ENCODE measurements around the gene DENND1A.

DENND1A gene

GRCh38 chr9:123778232-123778902, 151.6 kb downstream of the DENND1A start:
- WGBS: 86% methylated on average over 7 of the region's 8 CpGs
- H3K4me1 ChIP-seq (ENCODE audit: control insufficient read depth, insufficient read depth, low read depth, low read length): no peaks in the 10 kb centered on the region
- no peak overlapping the region for H3K18ac ChIP-seq (ENCODE audit: low read depth in 1 of 2, low read length in 2 of 2)
- H4K91ac ChIP-seq (ENCODE audit: low read length): no peak overlapping the region
- H3K27ac ChIP-seq (ENCODE audit: low read length, poor library complexity, severe bottlenecking): no peak overlapping the region
- no peak overlapping the region for H2BK12ac ChIP-seq (ENCODE audit: low read length in 2 of 2)
- H2AK5ac ChIP-seq (ENCODE audit: low read length, severe bottlenecking): no peak overlapping the region
- no peak overlapping the region for H3K4me3 ChIP-seq (ENCODE audit: insufficient read depth in 1 of 2, low read depth in 1 of 2, low read length in 2 of 2)
- no peak overlapping the region for H3K23ac ChIP-seq (ENCODE audit: low read length in 2 of 2)
- H2BK15ac ChIP-seq (ENCODE audit: low read depth, poor library complexity, severe bottlenecking): no peak overlapping the region
- H2BK120ac ChIP-seq (ENCODE audit: low read depth, low read length): no peak overlapping the region
- no peak overlapping the region for H3K14ac ChIP-seq (ENCODE audit: low read length in 2 of 2)
- no peak overlapping the region for H2BK5ac ChIP-seq (ENCODE audit: low read depth, low read length, poor library complexity, severe bottlenecking)
- no peaks in the 10 kb centered on the region for H3K27me3 ChIP-seq (ENCODE audit: control insufficient read depth in 1 of 2, insufficient read depth in 1 of 2, low read length in 2 of 2)
- H2AFZ ChIP-seq (ENCODE audit: low read depth, low read length): no peak overlapping the region
- H3K4me2 ChIP-seq (ENCODE audit: low read length, poor library complexity, severe bottlenecking): no peak overlapping the region
- H4K8ac ChIP-seq (ENCODE audit: low read length): no peak overlapping the region
- H3K9me3 ChIP-seq (ENCODE audit: control insufficient read depth, low read length): no peaks in the 10 kb centered on the region
- no peak overlapping the region for H3K9ac ChIP-seq (ENCODE audit: low read length)
- no peaks in the 10 kb centered on the region for H3K36me3 ChIP-seq (ENCODE audit: control insufficient read depth in 1 of 2, insufficient read depth in 2 of 2, low read depth in 1 of 2, low read length in 2 of 2)
- H3K4ac ChIP-seq (ENCODE audit: low read depth in 1 of 2, low read length in 2 of 2): no peak overlapping the region
- peaks cover 9% of the 10 kb centered on the region for H3K79me1 ChIP-seq (replicated peaks; ENCODE audit: low read length, poor library complexity, severe bottlenecking)
- no peak for DNase-seq

- Histone ChIP-seq H3K36me3 (ENCODE audit: control insufficient read depth in 1 of 2, insufficient read depth in 2 of 2, low read depth in 1 of 2, low read length in 2 of 2) (no peaks in the 10 kb centered on the region), H2BK15ac (ENCODE audit: low read depth, poor library complexity, severe bottlenecking) (no peak overlapping the region), H3K79me1 (replicated peaks; ENCODE audit: low read length, poor library complexity, severe bottlenecking) (peaks cover 10% of the 10 kb centered on the region), H3K23ac (ENCODE audit: low read length in 2 of 2) (peak overlapping the region in 1 of 2 experiments; percentile 34), H3K14ac (ENCODE audit: low read length in 2 of 2) (no peak overlapping the region), H3K9ac (ENCODE audit: low read length) (no peak overlapping the region), H3K9me3 (ENCODE audit: control insufficient read depth, low read length) (no peaks in the 10 kb centered on the region), H3K27me3 (ENCODE audit: control insufficient read depth in 1 of 2, insufficient read depth in 1 of 2, low read length in 2 of 2) (no peaks in the 10 kb centered on the region), H3K4me2 (ENCODE audit: low read length, poor library complexity, severe bottlenecking) (no peak overlapping the region), H4K91ac (ENCODE audit: low read length) (no peak overlapping the region), H2BK120ac (ENCODE audit: low read depth, low read length) (no peak overlapping the region), H2AK5ac (ENCODE audit: low read length, severe bottlenecking) (no peak overlapping the region), H2BK12ac (ENCODE audit: low read length in 2 of 2) (no peak overlapping the region), H4K8ac (ENCODE audit: low read length) (no peak overlapping the region), H3K18ac (ENCODE audit: low read depth in 1 of 2, low read length in 2 of 2) (no peak overlapping the region), H3K27ac (ENCODE audit: low read length, poor library complexity, severe bottlenecking) (no peak overlapping the region), H2BK5ac (ENCODE audit: low read depth, low read length, poor library complexity, severe bottlenecking) (no peak overlapping the region), H3K4ac (ENCODE audit: low read depth in 1 of 2, low read length in 2 of 2) (no peak overlapping the region), H3K4me3 (ENCODE audit: insufficient read depth in 1 of 2, low read depth in 1 of 2, low read length in 2 of 2) (no peak overlapping the region), H3K4me1 (ENCODE audit: control insufficient read depth, insufficient read depth, low read depth, low read length) (no peaks in the 10 kb centered on the region), H2AFZ (ENCODE audit: low read depth, low read length) (no peak overlapping the region)
- WGBS: 81% methylated on average over 5 of the region's 7 CpGs
- DNase-seq: no peak
These were observed 153.0 kb downstream of the DENND1A start for GRCh38 chr9:123776708-123777537.

GRCh38 chr9:123775289-123776284, 154.3 kb downstream of the DENND1A start:
- Histone ChIP-seq H4K91ac (ENCODE audit: low read length) (no peak overlapping the region), H2AK5ac (ENCODE audit: low read length, severe bottlenecking) (no peak overlapping the region), H2BK15ac (ENCODE audit: low read depth, poor library complexity, severe bottlenecking) (no peak overlapping the region), H2BK5ac (ENCODE audit: low read depth, low read length, poor library complexity, severe bottlenecking) (no peak overlapping the region), H3K14ac (ENCODE audit: low read length in 2 of 2) (no peak overlapping the region), H3K9ac (ENCODE audit: low read length) (no peak overlapping the region), H3K4me1 (ENCODE audit: control insufficient read depth, insufficient read depth, low read depth, low read length) (no peaks in the 10 kb centered on the region), H3K27ac (ENCODE audit: low read length, poor library complexity, severe bottlenecking) (no peak overlapping the region), H3K27me3 (ENCODE audit: control insufficient read depth in 1 of 2, insufficient read depth in 1 of 2, low read length in 2 of 2) (no peaks in the 10 kb centered on the region), H2BK12ac (ENCODE audit: low read length in 2 of 2) (no peak overlapping the region), H3K9me3 (ENCODE audit: control insufficient read depth, low read length) (no peaks in the 10 kb centered on the region), H2AFZ (ENCODE audit: low read depth, low read length) (no peak overlapping the region), H3K4ac (ENCODE audit: low read depth in 1 of 2, low read length in 2 of 2) (no peak overlapping the region), H2BK120ac (ENCODE audit: low read depth, low read length) (no peak overlapping the region), H4K8ac (ENCODE audit: low read length) (no peak overlapping the region), H3K4me2 (ENCODE audit: low read length, poor library complexity, severe bottlenecking) (no peak overlapping the region), H3K18ac (ENCODE audit: low read depth in 1 of 2, low read length in 2 of 2) (no peak overlapping the region), H3K36me3 (ENCODE audit: control insufficient read depth in 1 of 2, insufficient read depth in 2 of 2, low read depth in 1 of 2, low read length in 2 of 2) (no peaks in the 10 kb centered on the region), H3K23ac (ENCODE audit: low read length in 2 of 2) (no peak overlapping the region), H3K4me3 (ENCODE audit: insufficient read depth in 1 of 2, low read depth in 1 of 2, low read length in 2 of 2) (no peak overlapping the region), H3K79me1 (replicated peaks; ENCODE audit: low read length, poor library complexity, severe bottlenecking) (peaks cover 10% of the 10 kb centered on the region)
- 80% methylated on average over 7 of the region's 8 CpGs for WGBS
- DNase-seq: no peak
